Suprapubic skin (tissue), 3 donors: ENCODE results near the gene PDIK1L.

ENCODE experiments used
- POLR2A ChIP-seq, 2 donors: fragments of 450-650 bp; IDR thresholded peaks; one replicate each; pipeline ENCODE4 v1.6.1; 2017; ENCODE audit warnings: antibody characterized with exemption in 2 of 2, mild to moderate bottlenecking in 2 of 2, moderate library complexity in 2 of 2
- TF ChIP-seq, protein P1 (sequence below), 2 donors: fragments of 200-600 bp in 1 of 2; fragments of 450-650 bp in 1 of 2; sonication (generic) in 1 of 2; IDR thresholded peaks; one replicate each; pipeline ENCODE4 v1.5.1; 2016 to 2019; ENCODE audit warnings: antibody characterized with exemption in 2 of 2, mild to moderate bottlenecking in 1 of 2, moderate library complexity in 1 of 2

DNA sequence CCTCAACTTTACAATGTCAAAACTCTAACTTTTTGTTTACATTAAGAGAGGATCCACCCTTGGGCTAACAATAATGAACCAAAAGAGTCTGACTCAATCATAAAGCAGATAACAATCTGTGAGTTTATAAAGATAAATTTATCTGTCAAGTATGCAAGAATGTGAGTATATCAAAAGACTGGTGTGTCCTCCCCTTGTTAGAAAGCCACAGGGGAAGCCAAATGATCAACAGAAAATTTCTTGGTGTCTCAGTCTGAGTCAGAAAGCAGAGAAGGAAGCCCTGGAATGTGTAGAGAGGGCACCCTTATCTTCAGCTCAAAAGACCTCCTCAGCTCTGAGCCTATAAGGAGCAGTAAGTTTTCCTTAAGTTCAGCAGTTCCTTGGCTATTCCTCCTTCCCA, 13.9 kb upstream of the PDIK1L start:
- TF ChIP-seq POLR2A (IDR thresholded peaks at IDR 0.05): no peak
- TF ChIP-seq, protein P1, sequence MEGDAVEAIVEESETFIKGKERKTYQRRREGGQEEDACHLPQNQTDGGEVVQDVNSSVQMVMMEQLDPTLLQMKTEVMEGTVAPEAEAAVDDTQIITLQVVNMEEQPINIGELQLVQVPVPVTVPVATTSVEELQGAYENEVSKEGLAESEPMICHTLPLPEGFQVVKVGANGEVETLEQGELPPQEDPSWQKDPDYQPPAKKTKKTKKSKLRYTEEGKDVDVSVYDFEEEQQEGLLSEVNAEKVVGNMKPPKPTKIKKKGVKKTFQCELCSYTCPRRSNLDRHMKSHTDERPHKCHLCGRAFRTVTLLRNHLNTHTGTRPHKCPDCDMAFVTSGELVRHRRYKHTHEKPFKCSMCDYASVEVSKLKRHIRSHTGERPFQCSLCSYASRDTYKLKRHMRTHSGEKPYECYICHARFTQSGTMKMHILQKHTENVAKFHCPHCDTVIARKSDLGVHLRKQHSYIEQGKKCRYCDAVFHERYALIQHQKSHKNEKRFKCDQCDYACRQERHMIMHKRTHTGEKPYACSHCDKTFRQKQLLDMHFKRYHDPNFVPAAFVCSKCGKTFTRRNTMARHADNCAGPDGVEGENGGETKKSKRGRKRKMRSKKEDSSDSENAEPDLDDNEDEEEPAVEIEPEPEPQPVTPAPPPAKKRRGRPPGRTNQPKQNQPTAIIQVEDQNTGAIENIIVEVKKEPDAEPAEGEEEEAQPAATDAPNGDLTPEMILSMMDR (IDR thresholded peaks at IDR 0.05): no peak
